HG02981 (cell line): ENCODE measurements around the gene SYVN1.
"Not testable (repeated sequence)": the region's sequence is repeated elsewhere in the genome, so short reads cannot be mapped to it uniquely, and the experiment has no call there.

ENCODE experiments used
- ATAC-seq: cut with Tn5 transposase; IDR thresholded peaks from one replicate; pipeline ENCODE4 v1.9.1; 2021; ENCODE audit warnings: mild to moderate bottlenecking, moderate library complexity; ENCODE audit not compliant: unreplicated experiment

Gene SYVN1

DNA sequence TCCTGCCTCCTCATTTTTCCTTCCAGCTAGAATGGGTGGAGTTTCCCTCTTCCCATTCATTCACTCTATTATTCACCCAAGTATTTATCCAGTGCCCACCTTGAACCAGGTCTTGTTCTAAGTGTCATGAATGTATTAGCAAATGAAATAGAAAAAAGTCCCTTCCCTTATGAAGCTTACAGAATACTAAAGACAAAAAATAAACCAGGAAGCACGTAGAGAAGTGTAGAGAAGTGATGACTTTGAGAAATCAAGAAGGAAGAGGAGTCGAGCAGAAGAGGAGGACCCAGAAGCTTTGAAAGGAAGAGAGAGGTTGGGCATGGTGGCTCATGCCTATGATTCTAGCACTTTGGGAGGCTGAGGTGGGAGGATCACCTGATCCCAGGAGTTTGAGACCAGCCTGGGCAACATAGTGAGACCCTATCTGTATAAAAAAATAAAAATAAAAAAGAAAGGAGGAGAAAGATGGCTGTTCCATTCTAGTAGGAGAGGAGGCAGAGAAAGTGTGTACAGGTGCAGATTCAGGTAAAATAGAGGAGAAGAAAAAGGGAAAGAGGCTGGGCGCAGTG, 17.1 kb upstream of the SYVN1 start:
- ATAC-seq: no peak

GRCh38 chr11:65150509-65151299, 16.4 kb upstream of the SYVN1 start:
- ATAC-seq: peak; percentile 47

- ATAC-seq: not testable (repeated sequence)
Observed at GRCh38 chr11:65150131-65150508, 15.8 kb upstream of the SYVN1 start.

DNA sequence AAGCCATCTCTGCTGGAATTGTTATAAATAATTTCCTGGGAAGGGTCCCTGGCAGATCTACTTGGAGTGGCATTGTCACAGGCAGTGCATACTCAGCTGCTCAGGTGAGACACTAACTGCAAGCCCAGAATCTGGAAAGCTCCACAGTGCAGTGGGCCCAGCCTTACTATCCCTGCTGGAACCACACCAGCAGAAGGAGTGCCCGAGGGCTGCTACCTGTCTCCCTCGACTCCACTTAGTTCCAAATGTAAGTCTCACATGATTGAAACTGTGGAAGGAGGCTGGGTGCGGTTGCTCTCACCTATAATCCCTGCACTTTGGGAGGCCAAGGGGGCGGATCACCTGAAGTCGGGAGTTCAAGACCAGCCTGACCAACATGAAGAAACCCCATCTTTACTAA, 14.3 kb upstream of the SYVN1 start:
- no peak for ATAC-seq

GRCh38 chr11:65147352-65148075, 13.2 kb upstream of the SYVN1 start:
- no peak for ATAC-seq

DNA sequence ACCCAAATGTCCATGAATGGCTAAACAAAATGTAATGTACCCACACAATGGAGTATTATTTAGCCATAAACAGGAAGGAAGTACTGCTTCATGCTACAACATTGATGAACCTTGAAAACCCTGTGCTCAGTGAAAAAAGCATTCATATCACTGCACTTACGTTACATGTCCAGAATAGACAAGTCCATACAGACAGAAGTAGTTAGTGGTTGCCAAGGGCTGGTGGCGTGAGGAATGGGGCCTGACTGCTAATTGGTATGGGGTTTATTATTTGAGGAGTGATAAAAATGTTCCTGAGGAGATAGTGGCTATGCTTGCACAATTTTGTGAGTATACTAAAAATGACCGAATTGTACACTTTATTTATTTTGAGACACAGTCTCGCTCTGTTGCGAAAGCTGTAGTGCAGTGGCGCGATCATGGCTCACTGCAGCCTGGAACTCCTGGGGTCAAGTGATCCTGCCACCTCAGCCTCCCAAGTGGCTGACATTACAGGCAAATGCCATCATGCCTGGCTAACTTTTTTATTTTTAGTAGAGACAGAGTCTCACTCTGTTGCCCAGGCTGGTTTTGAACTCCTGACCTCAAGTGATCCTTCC, 7.7 kb upstream of the SYVN1 start:
- no peak for ATAC-seq

DNA sequence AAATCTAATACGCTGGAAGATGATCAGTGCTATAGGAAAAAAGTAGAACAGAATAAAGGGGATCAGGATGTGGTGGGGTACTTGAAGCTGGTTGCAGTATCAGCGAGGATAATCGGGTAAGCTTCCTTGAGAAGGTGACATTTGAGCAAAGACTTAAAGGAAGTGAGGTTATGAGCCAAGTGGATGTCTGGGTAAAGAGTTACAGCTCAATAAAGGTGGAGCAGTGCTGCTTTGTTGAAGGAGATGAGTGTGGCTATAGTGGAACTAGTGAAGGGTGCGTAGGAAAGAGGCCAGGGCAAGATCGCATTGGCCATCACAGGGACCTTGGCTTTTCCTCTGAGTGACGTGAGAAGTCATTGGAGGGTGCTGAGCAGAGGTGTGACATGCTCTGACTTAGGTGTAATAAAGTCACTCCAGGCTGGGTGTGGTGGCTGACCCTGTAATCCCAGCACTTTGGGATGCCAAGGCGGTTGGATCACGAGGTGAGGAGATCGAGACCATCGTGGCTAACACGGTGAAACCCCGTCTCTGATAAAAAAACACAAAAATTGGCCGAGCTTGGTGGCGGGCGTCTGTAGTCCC, 2.3 kb upstream of the SYVN1 start:
- no peak for ATAC-seq

GRCh38 chr11:65135633-65136145, 1.4 kb upstream of the SYVN1 start:
- no peak for ATAC-seq

- peak; percentile 63 for ATAC-seq
Observed at GRCh38 chr11:65134952-65135632, 773 bp upstream of the SYVN1 start.

- ATAC-seq: no peak
Observed at GRCh38 chr11:65133724-65134123, 595 bp downstream of the SYVN1 start.

DNA sequence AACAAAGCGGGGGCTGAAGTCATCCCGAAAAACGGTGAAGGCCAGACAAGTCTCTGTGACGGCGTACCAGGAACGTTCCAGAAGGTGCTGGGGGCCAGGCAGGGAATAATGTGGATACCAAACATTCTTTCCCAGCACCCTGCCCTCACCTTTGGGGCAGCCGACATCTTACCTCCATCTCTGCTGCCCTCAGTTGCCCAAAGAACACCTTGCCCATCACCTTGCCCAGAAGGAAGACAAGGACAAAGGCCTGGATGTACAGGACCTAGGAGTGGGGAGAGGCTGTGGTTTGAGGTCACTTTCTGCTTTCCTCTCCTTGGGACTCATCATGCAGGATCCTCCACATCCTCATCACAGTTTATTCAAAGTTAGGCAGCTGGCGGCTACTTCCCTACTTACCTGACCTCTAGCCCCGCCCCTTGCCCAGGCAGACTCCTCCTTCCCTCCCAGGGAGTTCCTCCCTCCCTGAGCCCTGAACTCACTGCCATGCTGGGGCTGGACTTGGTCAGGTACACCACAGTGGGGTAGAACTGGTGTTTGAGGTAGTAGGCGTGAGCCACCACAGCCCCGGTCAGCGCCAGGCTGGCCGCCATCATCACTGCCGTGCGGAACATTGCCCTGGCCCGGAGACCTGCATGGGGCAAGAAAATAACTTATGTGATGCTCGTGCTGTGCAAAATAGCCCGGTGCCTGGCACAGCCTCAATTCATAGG, 1.2 kb downstream of the SYVN1 start:
- ATAC-seq: no peak

- ATAC-seq: no peak
Observed at GRCh38 chr11:65132238-65132987, 1.9 kb downstream of the SYVN1 start.

- no peak for ATAC-seq
Observed at GRCh38 chr11:65131895-65132237, 2.5 kb downstream of the SYVN1 start.

GRCh38 chr11:65131417-65131776, 2.9 kb downstream of the SYVN1 start:
- no peak for ATAC-seq

- no peak for ATAC-seq
Observed at GRCh38 chr11:65130631-65131416, 3.5 kb downstream of the SYVN1 start.

DNA sequence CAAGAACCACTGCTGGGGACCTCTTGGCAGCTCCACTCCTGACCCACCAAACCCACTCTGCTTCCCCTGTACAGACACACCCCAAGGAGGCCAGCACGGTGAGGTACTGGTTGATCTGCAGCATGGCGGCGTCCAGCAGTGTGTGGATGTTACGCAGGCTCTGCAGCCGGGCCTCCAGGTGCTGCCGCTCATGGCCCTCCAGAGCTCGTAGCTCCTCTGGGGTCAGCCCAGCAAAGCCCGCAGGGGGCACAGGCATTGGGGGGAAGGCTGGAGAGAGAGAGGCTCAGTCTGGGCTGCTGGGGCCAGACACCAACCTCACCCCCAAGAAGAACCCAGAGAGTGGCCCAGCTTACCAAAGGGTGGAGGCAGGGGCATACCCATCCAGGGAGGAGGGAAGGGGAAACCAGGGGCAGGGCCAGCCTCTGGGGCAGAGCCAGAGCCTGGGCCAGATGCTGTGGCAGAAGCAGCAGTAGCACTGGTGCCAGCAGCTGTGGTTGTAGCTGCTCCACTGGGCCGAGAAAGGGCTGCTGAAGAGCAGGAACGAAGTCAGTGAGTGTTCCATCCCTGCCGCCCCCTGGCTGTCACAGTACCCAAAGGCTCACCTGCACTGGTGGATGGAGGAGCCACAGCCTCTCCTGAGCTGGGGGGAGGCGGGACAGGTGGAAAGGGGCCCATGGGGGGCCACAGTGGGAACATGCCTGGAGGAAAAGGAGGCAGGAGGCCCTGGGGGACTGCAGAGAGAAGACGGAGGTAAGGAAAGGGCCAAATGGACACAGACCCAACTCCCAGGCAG, 4.5 kb downstream of the SYVN1 start:
- no peak for ATAC-seq

DNA sequence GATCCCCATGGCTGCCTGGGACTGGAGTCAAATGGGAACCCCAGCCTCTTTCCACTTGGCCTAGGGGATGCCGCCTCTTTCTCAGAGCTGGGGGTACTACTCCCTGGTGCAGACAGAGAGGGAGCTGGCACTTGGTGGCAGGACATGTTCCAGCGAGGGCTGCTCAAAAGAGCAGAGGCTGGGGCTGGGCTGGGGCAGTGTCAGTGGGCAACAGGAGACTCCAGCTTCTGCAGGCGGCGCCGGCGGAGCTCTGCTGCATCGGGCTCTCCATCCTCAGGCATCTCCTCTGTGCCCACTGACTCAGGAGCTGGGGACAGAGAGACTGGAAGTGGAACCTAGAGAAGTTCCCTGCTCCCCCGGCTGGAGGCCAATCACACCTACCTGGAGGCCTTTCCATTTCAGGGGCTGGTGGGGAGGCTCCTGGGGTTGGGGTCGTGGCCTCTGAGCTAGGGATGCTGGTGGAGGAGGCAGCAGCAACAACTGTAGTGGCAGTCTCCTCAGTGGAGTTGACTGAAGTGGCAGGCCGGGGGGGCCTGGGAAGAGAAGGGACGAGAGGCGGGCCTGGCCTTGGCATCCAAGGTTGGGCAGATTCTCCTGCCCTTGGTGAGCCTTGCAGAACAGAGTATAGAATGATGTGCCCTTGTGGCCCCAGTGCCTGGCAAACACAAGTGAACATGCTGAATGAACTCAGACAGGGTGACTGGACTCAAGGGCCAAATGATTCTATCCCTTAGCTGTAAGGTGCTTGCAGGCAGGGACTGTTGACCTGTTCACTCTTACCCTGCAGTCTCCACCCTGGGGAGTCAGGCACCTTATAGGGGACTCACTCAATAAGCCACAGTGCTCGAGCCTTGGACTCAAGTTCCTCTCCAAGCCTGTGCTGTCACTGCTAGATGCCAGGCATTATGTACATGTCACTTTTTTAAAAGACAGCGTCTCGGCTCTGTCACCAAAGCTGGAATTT, 5.9 kb downstream of the SYVN1 start:
- ATAC-seq: no peak
